GM10248 (cell line): ENCODE results near the gene ABAT.

Experiments
- CTCF ChIA-PET: fragments of 300-600 bp; sonication (Branson Sonifier 250); formaldehyde crosslinking; extraction: SDS; loops from one replicate; lab custom pipeline; 2021; ENCODE audit warnings: antibody characterized with exemption; lab: Yijun Ruan, JAX
- POLR2A ChIA-PET: fragments of 350-650 bp; sonication (Branson Sonifier 250); formaldehyde crosslinking; extraction: SDS; loops from one replicate; lab custom pipeline; 2020; ENCODE audit warnings: antibody characterized with exemption; lab: Yijun Ruan, JAX
- DNase-seq: peaks from one replicate; pipeline ENCODE4 v3.0.0; 2012; ENCODE audit errors: extremely low spot score
- TF ChIP-seq, protein P1 (sequence below): IDR thresholded peaks from 2 replicates; pipeline ENCODE4 v1.5.1; 2012; ENCODE audit warnings: mild to moderate bottlenecking, low read depth; ENCODE audit errors: extremely low read depth, missing control alignments, control extremely low read depth

The ABAT gene

GRCh38 chr16:8660841-8661301 is 13.5 kb upstream of the ABAT start:
- ChIA-PET POLR2A (no interaction called here), CTCF (interaction anchor here (0.6 to 3.8 kb wide), 13 partner anchors 8 to 348 kb away, joined by 3 to 33 read pairs (median 4); partner anchors contain the start of gene LITAFD)
- TF ChIP-seq, protein P1, sequence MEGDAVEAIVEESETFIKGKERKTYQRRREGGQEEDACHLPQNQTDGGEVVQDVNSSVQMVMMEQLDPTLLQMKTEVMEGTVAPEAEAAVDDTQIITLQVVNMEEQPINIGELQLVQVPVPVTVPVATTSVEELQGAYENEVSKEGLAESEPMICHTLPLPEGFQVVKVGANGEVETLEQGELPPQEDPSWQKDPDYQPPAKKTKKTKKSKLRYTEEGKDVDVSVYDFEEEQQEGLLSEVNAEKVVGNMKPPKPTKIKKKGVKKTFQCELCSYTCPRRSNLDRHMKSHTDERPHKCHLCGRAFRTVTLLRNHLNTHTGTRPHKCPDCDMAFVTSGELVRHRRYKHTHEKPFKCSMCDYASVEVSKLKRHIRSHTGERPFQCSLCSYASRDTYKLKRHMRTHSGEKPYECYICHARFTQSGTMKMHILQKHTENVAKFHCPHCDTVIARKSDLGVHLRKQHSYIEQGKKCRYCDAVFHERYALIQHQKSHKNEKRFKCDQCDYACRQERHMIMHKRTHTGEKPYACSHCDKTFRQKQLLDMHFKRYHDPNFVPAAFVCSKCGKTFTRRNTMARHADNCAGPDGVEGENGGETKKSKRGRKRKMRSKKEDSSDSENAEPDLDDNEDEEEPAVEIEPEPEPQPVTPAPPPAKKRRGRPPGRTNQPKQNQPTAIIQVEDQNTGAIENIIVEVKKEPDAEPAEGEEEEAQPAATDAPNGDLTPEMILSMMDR: peak; percentile 76
- DNase-seq: peak; percentile 60

DNA sequence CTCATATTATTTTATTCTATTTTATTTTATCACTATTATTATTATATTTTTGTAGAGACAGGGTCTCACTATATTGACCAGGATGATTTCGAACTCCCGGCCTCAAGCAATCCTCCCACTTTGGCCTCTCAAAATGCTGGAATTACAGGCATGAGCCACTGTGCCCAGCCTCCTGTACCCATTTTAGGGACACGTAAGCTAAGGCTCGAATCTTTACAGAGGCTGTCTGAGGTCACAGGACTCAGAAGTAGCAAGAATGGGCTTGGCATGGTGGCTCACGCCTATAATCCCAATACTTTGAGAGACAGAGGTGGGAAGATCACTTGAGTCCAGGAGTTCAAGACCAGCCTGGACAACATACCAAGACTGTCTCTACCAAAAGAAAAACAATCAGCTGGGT is 12.7 kb upstream of the ABAT start:
- ChIA-PET POLR2A (no interaction called here), CTCF (interaction anchor here (0.6 to 3.8 kb wide), 8 partner anchors 9 to 477 kb away, joined by 3 to 33 read pairs (median 4); partner anchors contain the start of gene LITAFD)
- TF ChIP-seq, protein P1: no peak
- no peak for DNase-seq

DNA sequence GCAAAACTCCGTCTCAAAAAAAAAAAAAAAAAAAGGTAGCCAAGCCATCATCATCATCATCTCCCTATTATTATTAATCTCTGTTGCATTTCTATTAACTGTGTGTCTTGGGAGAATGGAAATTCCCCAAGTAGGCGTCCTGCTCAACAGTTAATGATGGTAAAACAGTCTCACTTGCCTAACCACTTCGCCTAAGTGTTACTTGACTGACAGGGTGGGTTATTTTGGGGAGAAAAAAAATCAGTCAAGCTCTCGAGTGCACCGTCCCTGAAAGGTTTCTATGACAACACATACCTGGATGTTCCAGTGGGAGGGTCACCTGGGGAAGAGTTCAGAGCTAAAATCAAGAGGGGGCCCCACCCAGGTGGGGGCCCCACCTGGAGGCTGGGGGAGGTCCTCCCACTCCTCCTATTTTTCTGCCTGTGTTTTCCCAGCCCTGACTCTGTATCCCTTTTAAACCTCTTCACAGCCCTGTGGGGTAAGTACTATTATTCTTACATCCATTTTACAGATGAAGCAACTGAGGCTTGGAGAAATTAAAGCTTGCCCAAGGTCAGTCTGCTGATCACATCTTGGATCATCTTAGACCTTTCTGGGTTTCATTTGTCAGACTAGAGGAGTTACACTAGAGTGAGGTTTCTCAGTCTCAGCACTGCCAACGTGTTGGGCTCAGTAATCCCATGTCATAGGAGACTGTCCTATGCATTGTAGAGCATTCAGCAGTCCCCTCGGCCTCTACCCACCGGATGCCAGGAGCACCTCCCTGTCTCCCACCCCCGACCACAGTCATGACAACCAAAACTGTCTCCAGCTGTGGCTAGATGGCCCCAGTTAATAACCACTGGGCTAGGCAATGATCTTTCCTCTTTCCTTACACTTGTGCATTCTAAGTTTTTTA is 11.0 kb upstream of the ABAT start:
- ChIA-PET CTCF (interaction anchor here (0.7 to 3.2 kb wide), 7 partner anchors 9 to 221 kb away, joined by 3 to 13 read pairs (median 4); no protein-coding TSS in a partner anchor), POLR2A (no interaction called here)
- DNase-seq: no peak
- TF ChIP-seq, protein P1: no peak

DNA sequence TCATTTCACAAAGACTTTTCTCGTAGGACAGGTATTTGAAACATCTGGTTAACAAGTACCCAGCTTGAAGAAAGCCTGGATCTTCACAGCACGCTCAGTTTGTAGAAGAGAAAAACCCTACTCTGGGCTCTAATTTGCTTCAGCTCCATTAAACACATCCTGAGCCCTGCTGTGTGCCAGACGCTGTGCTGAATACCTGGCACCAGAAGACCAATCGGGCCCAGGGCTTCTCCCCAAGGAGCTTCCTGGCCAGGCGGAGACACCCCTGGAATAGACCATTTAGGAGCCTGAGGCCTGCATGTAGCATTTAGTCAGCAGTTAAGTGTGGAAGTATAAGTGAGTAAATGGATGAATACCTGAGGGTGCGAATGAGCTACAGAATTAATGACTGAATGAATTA is 8.9 kb upstream of the ABAT start:
- no peak for DNase-seq
- POLR2A ChIA-PET: no interaction called here
- TF ChIP-seq, protein P1: no peak
- CTCF ChIA-PET: interaction anchor here (1.1 to 3.2 kb wide), 4 partner anchors 9 to 343 kb away, joined by 3 to 13 read pairs (median 6); partner anchors contain the start of gene ABAT

DNA sequence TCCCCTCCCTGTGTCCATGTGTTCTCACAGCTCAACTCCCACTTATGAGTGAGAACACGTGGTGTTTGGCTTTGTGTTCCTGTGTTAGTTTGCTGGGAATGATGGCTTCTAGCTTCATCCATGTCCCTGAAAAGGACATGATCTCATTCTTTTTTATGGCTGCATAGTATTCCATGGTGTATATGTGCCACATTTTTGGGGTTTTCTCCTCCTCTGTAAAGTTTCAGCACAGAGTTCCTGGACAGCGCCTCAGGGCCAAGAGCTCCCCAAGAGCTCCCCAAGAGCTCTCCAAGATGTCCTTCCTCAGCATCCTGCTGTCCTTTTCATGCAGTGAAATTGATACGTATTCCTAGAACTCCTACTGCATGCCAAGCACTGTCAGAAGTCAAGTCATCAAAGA is 6.9 kb upstream of the ABAT start:
- CTCF ChIA-PET: interaction anchor here (0.6 to 1.8 kb wide), 3 partner anchors 10 to 213 kb away, joined by 3 to 8 read pairs (median 5); no protein-coding TSS in a partner anchor
- TF ChIP-seq, protein P1: no peak
- POLR2A ChIA-PET: no interaction called here
- no peak for DNase-seq

- TF ChIP-seq, protein P1: no peak
- no peak for DNase-seq
- POLR2A ChIA-PET: no interaction called here
- CTCF ChIA-PET: interaction anchor here (0.6 to 1.8 kb wide), 3 partner anchors 11 to 212 kb away, joined by 3 to 8 read pairs (median 5); no protein-coding TSS in a partner anchor
Observed at GRCh38 chr16:8668113-8668512, 6.3 kb upstream of the ABAT start.
